Myocyte (in vitro differentiated cells): Measurements from ENCODE around the gene PRKCA. TPM values are rescaled to one million over a fixed set of nuclear protein-coding genes. Genes with fewer than 3 reads are reported as not detected.
"Not testable (repeated sequence)": the region's sequence is repeated elsewhere in the genome, so short reads cannot be mapped to it uniquely, and the experiment has no call there.

Source experiments
- DNase-seq: peaks from one replicate; pipeline ENCODE4 v3.0.0-alpha.2; 2012; ENCODE audit warnings: low read depth
- total RNA-seq: library from RNA; depleted of rRNA; stranded (reverse); fragments of >200 nt; gene quantifications from 2 replicates; pipeline ENCODE4 v1.2.3, GENCODE V29; 2014

PRKCA gene
- total RNA-seq, 1 donor from 2014 or later = 8.6 TPM

DNA sequence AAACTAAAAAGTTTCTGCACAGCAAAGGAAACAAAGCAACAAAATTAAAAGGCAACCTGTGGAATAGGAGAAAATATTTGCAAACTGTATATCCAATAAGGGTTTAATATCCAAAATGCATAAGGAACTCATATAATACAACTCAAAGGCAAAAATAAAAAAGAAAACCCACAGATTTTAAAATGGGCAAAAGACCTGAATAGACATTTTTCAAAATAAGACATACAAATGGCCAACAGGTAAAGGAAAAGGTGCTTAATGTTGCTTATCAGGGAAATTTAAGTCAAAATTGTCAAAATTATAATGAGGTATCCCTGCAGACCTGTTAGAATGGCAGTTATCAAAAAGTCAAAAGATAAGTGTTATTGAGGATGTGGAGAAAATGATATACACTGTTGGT, 399.0 kb downstream of the PRKCA start:
- no peak for DNase-seq

DNA sequence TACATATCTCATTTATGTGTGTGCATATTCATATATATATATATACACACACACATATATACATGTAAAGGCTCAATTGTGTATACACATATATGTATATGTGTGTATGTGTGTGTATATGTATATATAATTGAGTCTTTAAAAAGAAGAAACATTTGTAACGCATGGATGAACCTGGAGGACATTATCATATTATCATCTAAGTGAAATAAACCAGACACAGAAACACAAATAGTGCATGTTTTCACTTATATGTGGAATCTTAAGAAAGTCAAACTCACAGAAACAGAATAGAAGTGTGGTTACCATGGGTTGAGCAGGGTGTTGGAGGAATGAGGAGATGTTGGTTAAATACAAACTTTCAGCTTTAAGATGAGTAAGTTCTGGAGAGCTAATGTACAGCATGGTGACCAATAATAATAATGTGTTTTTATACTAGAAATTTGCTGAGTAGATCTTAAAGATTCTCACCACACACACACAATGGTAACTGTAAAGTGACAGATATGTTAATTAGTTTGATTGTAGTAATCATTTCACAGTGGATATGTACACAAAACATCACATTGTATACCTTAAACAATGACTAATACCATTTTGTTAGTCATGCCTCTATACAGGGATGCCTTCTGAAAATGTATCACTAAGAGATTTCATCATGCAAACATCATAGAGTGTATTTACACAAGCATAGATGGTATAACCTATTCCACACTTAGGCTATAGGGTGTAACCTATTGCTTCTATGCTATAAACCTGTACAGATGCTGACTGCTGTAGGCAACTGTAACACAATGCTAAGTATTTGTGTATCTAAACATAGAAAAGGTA, 399.9 kb downstream of the PRKCA start:
- no peak for DNase-seq

DNA sequence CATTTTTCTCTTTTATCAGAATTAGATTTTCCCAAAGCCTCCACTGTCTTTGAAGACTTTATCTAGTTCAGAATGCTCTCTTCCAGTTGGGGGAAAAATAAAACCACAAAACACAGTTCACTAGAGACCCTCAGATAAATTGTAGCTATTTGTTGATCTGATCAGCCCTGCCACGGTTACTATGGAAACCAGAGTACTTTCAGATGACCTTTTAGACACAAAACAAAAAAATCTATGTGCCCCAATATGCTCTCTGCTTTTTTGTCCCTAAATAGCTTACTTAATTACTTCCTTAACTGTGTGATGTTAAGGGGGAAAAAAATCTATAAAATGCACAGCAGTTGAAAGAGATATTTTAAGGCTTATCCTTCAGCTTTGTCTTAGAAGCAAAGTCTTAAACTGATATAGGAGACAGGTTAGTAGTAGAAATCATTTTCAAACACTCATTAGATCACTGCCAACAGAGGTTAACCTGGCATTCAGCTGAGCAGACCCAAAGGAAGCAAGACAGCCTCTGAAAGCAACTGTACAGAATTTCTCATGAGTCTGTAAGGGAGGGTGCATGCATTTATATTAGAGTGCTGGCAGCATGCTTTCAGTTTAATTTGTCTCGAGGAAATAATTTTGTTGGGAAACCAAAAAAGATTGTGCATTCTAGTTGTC, 402.6 kb downstream of the PRKCA start:
- no peak for DNase-seq

DNA sequence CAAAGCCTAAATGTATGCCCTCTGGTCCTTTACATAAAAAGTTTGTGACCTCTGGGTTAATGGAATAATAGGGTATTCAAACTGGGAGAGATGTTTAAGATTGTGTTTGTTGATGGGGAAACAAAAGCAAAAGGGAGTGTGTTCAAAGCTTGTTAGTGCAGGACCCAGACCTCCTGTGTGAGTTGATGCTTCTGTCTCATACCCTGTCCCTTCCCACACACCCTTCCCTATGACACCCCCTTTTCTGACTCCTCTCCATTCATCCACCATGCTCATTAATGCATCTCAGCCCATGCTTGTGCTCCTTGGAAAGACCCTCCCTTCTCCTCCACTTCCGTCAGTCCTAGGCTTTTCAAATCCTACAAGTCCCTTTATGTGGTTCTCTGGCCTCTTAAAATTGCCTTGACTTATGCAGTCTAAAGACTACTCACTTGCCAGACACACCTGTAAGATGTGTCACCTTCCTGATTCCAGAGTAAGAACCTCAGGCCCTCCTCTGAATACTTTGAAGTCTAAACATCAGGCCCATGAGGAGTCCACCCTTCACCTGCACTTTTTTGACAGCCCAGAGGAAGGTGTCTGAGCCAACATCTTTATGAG, 404.5 kb downstream of the PRKCA start:
- no peak for DNase-seq

DNA sequence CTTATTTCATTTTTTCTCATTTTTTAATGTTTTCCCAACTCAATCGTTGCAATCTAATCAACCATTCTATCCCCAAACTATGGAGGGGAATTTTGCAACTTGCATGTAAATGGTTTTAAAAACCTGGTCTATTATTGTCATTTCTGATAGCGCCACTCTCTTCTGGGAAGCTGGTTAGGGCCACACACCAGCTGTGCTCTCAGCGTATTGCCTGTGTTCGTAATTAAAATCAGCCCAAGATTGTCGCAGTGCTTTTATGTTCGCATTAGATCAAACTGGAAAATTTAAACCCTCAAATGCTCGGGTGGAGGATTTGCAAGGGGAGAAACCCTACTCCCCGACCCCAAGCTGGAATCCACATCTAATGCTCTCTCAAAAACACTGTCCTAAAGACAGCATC, 409.0 kb downstream of the PRKCA start:
- DNase-seq = no peak

DNA sequence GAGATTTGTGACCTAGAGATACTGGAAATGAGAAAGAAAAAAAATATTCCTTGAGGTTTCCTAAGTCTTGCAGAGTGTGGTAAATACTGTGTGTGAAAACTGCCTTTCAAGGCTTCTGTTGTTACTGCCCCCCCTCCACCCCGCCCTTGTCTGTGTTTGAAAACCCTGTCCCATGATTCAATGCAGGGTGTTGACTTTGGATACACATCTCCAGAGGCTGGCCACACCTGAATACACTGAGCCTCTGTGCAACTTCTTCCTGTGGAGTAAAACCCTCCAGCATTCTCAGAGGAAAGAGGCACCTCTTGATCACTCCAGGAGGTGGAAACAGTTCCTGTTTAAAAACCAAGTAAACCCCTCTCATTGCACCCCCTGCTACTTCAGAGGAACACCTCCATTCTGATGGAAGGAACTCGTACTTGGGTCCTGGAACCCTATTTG, 409.5 kb downstream of the PRKCA start:
- no peak for DNase-seq

DNA sequence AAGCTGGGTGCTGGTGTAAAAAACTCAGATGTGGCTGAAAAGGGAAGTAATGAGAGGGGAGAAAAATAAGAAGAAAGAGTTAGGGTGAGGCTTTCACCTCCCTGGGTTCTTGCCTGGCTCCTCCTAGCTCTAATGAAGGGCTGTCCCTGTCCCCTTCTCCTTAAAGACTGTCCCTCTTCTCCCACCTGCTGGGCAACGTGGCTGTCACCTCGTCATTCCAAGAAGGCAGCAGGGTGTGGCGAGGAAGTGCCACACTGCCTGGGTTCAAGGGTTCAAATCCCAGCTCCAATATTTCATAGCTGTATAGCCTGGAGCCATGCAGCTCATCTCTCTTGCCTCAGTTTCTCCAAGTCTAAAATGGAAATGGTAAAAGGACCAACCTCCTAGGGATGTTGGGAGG, 410.0 kb downstream of the PRKCA start:
- no peak for DNase-seq

DNA sequence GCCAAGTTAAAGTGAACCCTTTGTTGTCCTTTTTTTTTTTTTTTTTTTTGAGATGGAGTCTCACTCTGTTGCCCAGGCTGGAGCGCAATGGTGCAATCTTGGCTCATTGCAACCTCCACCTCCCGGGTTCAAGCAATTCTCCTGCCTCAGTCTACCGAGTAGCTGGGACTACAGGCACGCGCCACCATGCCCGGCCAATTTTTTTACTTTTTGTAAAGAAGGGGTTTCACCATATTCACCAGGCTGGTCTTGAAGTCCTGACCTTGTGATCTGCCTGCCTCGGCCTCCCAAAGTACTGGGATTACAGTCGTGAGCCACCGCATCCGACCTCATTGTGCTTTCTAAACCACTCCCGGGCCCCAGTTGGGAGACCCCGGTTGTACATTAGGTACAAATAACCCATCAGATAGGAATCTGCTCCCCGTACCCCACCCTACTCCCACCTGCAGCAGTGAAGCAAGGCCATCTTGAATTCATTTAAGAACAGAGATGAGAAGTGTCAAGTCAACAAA, 410.7 kb downstream of the PRKCA start:
- not testable (repeated sequence) for DNase-seq

DNA sequence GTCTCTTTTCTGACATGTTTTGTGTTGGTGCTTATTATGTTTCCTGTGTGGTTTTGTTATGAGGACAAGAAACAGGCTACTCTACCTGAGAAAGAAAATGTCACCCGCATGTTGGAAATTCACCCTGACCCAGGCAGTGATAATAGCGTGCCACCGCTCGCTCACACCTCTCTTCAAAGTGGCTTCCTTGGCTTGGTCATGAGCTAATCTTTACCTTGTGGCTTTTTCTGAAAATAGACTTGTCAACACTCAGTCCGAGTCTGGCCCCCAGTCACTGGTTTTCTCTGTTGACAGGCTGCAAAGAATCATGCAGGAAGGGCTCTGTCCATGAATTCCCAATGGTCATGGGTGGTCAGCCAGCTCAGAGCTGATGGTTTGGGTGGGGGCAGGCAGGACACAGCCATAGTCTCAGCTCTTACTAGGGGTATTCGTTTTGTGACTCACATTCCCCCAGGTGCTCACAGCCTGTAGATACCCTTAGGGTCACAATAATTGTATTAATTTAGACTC, 411.2 kb downstream of the PRKCA start:
- DNase-seq = peak; percentile 78

DNA sequence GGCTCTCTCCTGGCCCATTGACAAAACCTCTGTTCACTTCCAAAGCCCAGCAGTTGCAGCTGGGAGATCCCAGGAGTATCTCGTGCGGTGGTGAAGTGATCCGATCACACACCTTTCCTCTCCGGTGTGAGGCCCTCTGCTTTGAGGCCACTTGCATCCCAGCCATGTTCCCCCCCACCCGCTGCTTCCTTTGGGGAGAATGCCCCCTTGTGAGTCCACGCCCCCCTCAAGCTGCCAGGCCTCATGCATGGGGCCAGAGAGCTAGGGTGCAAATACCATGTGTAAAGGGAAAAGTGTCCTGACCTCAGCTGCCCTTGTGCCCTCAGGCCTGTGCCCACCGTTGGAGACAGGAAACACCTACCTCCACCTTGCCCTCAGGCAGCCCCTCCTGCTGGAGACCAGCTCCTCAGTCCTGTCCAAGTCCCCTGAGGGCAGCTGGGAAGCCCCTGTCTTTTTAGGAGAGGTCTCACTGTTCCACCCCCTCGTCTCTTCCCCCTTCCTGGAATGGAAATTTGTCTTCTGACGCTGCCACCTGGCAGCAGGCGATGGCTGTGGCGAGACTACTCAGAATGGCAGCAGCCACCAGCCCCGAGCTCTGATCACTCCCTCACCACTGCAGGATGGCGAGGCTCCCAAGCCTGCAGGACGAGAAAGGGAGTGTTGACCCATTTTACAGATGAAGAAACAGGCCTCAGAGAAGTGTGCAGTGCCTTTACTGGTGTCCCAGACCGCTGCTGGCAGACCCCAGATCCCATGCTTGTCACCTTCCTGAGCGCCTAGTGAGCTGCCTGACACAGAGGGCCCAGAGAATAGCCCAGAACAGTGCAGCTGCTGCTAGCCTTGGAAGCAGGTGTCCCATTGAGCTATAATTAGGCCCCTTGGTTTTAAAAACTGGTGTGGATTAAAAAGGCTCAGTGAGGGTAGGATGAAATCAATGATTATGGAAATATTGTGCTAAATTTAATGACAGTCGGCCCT, 411.9 kb downstream of the PRKCA start:
- peak; percentile 91 for DNase-seq

DNA sequence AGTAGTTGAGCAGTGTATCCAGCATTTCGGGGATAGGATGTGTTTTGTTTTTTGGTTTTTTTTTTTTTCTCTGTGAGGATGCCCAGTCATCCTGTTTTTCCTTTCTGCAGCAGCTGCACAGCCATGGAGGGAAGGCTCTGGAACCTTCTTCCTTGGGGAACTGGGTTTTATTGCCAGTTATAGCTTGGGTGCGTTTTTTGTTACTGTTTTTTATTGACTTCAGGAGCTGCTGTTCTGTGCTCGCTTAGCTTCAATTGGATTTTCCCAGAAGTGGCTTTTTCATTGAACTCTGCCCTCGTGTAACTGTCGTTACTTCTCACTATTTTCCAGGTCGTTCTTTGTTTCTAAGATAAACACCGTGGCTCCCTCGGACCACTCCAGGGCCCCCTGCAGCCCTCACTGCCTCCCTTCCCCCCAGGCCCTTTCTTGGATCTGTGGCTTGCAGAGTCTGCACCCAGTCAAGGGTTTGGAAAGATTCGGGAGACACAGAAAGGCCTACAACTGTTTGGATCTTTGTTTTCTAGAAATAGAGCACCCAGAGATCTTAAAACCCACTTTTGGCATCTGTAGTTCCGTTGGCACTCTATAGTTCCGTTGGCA, 412.8 kb downstream of the PRKCA start:
- DNase-seq = peak; percentile 57

DNA sequence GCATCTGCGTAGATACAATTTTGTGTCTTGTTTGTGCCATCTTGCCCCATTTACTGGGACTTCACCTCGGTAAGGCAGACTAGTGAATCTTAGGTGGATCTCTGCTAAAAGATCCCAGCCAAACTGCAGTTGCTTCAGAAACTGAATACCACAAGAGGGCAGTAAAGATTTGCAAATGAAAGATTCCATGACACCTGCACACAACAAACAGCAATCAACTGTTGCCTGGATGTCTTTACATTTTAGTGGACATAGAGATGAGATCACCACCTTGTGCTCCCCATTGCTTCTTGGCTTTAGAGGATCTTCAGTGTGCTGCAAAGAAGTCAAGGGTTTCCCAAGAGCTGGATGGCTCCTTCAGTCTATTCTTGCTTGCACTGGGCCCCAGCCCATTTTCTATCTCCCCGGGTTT, 413.3 kb downstream of the PRKCA start:
- peak; percentile 79 for DNase-seq

DNA sequence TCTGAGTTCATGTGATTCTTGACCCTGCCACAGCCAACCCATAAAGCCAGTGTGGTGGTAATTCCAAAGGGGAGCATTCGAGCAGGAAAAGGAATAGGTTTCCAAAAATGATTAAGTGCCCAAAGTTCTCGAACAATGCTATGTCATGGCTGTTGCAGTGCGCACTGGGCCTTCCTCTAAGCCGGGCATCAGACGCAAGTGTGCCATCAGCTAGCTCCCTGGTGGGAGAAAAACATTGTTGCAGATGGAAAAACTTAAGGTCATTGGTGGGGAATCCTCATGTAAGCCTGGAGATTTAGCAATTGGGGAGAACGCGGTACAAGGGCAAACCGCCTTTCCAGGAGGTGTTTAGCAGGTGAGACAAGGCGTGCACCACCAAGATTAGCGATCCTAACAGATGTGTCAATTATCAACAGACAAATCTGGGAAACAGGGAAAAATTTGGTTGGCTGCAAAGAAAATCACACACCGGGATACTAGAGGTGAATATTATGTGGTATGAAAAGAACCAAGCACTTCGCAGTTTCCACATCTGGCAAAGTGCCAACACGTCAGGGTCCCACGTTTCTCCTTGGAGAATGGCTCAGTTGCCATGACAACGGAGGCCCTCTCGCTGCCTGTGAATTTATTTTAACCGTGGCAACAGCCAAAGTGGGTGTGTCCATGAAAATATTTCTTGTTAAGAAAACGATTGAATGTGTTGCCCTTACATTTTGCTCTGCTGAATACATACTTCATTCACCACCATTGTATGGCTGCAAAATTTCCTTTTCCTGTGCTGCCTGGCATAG, 414.0 kb downstream of the PRKCA start:
- DNase-seq = no peak

DNA sequence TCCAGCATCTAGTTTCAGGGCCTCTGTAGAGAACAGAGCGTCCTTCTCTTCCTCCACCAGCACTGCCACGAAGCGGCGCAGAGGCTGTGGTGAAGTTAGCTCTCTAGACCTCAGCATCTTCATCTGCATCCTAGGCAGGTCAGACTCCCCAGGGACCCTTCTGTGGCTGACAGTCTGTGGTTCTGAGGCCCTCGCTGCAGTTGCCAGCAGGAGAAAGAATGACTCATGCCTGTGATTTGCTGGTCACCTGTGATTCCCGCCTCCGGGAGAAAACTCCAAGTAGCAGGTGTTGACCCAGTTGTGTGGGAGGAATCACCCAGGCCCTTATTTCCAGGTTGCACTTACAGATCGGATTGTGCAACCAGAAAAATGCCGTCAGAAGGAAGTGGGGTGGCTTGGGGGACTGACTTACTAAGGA, 415.2 kb downstream of the PRKCA start:
- peak; percentile 76 for DNase-seq

DNA sequence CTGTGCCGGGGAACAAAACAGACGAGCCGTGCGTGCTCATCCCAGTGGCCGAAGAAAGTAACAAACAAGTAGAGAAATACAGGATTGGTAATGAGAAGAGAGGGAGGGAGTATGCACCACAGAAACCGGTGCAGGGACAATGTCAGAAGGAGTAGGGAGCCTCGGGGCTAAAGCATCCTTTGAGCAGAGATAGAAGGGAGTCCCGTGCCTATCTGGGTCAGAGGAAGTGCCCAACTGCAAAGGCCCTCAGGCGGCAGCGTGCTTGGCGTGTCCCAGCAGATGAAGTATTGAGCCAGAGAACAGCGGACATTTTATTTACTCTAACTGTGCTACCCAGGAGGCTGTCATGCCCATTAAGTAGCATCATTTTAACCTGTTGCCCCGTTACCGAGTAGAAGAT, 417.6 kb downstream of the PRKCA start:
- DNase-seq = no peak

DNA sequence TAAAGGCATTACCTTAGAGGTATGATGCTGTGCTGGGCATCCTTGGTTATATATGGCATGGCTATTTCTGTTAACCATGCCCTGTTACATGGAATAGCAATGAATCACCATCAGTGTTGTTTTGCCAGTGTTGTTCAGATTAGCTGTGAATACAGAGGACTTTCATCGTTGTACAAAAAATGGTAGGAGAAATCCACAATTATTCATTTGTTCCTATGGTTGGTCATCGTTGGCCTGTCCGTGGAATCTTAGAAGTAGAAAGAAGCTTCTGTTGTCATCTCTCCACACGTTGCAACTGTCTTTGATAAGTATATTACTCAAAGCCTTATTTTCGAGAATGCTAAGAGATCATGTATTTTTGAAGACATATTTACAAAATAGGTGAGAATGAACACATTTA, 418.2 kb downstream of the PRKCA start:
- no peak for DNase-seq

DNA sequence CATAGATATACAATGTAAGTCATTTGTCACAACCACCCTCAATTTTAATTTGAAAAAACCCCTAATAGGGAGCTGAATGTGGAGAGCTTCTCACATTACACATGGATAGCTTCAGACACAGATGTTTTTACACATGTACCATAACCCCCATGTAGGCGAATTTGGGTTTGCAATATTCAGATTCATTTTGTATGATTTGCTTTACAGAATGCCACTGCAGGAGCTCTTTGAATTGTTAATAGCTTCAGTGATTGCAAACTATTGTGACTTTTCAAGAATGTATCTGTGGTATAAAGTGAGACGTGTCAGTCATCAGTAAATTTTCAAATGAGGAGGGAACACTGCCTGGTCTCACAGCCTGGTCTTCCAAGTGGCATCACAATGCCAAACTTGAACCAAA, 419.9 kb downstream of the PRKCA start:
- DNase-seq = no peak

DNA sequence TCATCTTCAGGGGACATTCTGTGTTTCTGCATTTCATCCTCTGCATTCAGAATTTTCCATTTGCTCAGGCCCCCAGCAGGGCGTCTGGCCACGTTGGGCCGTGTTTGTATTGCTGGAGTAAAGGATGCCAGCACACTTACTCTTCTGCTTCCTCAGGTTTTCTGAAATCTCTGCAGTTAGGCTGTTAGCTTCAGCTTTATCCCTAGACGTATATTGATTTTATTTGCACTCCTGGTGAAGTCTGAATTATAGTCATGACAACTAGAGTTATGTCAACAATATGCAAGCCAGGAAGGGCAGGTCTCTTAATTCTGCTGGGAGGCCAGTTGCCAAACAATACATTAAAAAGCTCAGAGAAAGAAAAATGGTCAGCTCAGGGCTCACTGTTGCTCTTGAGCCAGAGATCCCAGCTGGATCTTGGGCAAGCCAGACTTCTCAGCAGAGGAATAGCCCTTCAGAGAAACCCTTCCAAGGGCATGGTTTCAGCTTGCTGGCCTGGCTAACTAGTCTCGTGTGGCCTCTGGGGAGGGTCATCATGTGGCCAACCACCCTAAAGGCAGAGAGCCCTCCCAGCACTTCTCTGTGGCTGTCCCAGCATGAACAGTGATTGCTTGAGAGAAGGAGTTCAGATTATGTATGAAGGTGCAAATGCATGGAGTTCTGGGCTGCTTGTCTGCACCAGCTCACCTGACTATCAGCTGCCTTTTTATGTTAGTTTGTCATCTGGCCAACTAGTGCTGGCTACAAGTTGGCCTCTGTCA, 422.3 kb downstream of the PRKCA start:
- no peak for DNase-seq

DNA sequence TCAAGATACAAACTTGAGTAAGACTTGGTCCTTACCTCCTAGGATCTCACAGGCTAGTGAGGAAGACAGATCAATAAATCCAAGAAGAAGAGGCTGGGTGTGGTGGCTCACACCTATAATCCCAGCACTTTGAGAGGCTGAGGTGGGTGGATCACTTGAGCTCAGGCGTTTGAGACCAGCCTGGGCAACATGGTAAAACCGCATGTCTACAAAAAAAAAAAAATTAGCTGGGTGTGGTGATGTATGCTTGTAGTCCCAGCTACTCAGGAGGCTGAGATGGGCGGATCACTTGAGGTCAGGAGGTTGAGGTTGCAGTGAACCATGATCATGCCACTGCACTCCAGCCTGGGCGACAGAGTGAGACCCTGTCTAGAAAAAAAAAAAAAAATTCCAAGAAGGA, 423.0 kb downstream of the PRKCA start:
- DNase-seq = not testable (repeated sequence)
